Right forelimb (tissue), 1 donor: ENCODE measurements around the gene TMC1.

Experiments
- DNase-seq: peaks from one replicate; pipeline ENCODE4 v3.0.0-alpha.2; 2018

TMC1 gene

DNA sequence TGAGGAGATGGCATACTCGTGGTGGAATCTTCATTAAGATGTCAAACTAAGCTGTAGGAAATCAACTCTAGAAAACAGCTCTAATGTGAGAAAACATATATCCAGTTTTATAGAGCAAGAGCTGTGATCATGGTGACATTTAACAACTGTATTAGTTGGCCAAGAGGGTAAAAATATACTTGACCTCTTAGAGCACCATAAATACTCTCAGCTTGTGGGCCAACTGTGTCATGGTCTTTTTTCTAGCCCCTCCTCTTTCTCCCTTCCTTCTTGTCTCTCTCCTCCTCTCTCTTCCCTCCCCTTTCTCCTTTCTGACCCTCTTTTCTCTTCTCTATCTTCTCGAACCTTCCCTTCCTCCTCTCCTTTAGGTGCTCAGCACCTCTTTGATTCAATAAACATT, 54.7 kb downstream of the TMC1 start:
- DNase-seq, result no peak

DNA sequence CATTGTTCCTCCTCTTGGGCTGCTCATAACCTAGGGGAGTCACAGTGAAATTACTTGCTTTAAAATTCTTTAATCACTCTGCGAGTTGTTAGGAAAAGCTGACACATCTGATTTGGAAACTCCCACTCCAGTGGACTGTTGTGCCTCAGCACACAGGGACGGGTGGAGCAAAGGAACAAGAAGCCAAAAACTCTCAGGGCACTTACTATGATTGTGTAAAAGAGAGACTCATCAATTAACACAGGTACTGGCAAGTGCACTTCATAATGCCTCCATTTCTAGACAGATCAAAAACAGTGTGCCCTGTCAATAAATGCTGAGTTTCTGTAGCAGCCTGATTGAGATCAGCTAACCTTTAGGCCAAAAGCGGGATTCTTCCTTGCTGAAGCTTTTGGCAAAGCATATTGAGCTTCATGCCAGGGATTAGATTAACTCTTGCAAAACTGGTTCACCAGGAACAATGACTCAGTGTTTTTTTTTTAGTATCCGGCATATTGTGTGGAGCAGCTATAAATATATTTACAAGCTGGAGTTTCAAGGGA, 55.9 kb downstream of the TMC1 start:
- DNase-seq, result no peak

GRCh38 chr9:72579190-72579589, 57.8 kb downstream of the TMC1 start:
- no peak for DNase-seq

- DNase-seq, result no peak
These were observed 58.6 kb downstream of the TMC1 start for GRCh38 chr9:72579880-72580550.

GRCh38 chr9:72581694-72582093, 60.3 kb downstream of the TMC1 start:
- no peak for DNase-seq

- no peak for DNase-seq
These were observed 62.0 kb downstream of the TMC1 start for GRCh38 chr9:72583370-72583769.

GRCh38 chr9:72586388-72587130, 65.2 kb downstream of the TMC1 start:
- no peak for DNase-seq

DNA sequence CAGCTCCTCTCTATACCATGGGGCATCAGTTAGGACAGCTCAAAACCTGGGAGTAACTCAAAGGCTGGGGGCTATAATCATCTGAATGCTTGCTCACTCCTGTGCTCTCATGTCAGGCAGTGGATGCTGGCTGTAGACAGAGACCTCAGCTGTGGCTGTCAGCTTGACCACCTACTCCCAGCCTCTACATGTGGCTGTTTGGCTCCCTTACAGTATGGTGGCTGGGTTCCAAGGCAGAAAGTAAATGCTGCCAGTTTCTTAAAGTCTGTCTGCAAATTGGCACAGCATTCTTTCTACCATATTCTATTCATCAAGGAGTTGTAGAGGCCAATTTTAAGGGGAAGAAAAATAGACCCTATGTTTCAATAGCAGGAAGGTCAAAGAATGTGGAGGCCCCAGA, 66.9 kb downstream of the TMC1 start:
- peak; percentile 57 for DNase-seq

DNA sequence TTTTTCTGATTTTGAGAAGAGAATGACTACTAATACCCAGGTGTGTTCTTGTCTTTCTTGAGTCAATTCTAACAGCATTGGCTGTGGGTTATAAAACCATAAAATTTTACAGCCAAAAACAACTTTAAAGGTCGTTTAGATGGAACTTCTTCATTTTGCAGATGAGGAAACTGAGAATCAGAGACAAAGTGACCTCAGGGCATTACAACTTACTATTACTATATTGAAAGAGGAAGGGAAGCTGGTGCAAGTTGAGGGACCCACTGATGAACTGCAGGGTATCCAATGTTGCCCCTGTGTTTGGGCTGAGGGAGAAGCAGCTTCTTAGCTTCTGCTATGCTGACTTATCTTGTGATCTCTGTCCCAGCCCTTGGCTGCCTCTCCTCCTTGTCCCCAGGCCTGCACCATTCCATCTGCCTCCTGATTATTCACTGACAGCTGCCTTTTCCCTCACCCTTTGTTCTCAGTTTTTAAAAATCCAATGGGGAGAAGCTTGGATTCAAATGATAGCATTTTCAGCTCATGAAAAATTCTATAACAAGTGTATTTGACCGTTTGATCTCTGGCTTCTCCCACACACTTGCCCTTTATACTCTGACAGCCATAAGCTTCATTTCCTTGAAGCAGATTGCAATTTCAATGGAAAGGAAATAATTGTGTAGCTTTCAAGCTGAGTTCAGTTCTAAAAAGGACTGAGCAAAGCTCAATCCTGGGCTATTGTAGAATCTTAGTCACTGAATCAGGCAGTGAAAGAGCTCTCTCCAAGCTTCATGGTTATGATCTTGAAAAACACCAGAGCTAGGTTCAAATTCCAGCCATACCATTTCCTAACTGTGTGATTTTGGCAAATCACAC, 68.5 kb downstream of the TMC1 start:
- no peak for DNase-seq

DNA sequence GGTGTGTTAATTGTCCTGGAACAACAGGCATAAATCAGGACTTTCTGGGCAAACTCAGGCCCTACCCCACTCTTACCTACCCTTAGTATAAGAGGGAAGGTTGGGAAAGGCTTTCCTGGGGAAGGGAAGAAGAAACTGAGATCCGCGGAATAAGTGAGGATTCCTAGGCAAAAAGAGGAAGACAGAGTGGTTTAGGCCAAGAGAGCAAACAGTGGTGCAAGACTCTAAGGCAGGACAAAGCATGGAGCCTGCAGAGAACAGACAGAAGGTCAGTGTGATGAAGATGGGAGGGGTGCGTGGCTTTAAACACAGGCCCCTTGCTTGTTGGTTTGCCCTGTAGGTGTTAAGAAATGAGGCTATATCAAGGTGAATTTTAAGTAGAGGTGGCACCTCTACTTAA, 69.4 kb downstream of the TMC1 start:
- DNase-seq, result no peak

GRCh38 chr9:72592502-72593403, 71.3 kb downstream of the TMC1 start:
- no peak for DNase-seq

DNA sequence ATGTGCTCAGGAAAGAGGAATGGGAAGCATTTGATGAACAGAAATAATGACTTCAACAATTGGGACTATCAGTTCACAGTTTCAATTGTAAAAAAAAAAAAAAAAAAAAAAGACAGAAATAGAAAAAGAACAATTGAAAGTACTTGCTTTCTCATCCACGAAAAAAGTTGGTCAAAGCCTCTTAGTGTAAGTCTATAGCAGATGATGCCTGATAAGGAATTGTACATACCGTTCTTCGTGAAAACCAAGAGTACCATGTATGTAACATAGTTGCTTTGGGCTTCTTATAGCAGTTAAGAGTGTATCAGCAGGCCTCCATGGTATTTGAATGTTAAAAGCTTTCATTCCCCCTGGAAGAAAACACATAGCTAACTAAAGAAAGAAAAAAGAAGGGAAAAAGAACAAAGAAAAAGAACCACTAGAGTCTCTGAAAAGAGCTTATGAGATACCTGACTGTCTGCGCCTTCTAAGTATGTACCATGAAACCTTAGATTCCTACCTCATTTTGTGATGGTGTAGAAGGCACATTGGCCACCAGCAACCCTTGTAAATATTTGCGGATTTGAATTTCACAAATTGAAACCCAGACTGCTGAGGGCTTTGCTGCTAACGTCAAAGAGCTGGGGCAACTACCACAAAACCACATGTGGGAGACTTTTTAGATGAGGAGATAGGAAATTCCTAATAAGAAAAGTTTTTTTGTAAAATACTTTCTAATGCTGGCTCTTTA, 75.2 kb downstream of the TMC1 start:
- DNase-seq, result no peak

DNA sequence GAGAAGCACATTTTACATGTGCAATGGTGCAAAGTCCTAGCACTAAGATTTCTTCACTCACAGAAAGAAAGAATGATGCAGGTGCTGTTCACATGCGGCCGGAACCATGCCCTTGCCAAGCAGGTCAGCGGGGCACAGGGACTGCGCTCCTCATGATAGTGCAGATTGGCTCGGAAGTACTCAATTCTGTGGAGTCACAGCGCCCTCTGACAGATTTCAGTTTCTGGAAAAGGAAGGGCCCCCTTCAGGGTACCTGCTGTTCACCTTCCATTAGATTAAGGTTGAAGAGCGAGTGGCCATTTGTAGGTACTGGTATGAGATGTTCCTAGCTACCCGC, 75.7 kb downstream of the TMC1 start:
- DNase-seq, result no peak

DNA sequence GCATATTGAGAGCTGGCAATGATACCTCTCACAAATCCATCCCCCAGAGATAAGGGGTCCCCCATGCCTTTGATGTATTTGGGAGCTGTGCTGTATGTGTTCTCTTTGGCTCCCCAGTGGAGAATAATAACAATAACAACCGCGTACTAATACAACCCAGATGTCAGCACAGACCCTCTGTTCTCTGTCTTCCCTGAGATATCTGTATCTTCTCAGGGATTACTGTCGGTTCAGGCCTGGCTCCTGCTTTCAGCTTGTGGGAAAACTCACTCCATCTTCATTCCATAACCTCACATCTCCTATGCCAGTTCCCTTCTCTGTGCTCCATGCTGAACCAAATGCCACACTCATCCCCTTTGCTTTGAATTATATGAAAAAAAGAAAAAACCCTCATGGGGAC, 76.2 kb downstream of the TMC1 start:
- no peak for DNase-seq

- no peak for DNase-seq
These were observed 77.2 kb downstream of the TMC1 start for GRCh38 chr9:72598639-72599038.

DNA sequence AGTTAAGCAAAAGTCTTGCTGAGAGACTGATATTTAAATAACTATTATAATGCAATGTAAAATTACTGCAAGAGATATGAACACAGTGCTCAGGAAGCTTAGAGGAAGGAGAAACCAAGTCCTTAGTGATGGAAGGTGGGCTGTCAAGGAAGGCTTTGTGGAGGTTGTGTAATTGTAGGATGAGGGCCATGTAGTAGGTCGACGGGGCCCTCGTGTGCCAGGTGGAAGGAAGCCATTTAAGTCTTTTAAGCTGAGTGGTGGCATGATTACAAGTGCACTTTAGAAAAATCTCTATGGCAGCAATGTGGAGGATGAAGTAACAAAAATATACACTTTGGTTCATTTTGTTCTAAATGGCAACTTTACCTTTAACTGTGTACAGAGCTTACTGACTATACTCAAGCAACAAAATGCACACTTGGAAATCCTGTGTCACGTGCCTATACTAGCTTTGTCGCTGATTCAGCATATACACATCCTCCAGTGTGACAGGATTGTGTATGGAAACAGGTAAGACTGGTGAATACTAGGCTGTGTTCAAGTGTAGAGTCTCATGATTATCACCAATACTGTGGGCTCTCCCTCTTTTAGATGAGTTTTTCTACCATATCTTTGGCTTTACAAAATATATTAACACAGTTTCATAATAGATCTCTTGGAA, 78.6 kb downstream of the TMC1 start:
- no peak for DNase-seq

- no peak for DNase-seq
These were observed 79.3 kb downstream of the TMC1 start for GRCh38 chr9:72600671-72601070.

GRCh38 chr9:72601615-72602014, 80.2 kb downstream of the TMC1 start:
- no peak for DNase-seq

DNA sequence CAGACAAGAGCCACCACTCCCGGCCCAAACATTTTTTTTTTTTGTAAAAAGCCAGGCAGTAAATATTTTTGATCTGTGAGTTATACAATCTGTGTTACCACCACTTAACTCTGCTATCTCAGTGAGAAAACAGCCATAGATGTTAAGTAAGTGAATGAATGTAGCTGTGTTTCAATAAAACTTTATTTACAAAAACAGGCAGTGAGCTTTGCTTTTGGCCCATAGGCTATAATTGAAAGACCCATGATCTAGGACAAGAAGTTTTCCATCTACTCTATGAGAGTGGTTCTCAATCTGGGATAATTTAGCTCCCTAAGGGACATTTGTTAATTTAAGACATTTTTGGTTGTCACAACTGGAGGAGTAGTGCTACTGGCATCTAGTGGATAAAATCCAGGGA, 91.0 kb downstream of the TMC1 start:
- DNase-seq, result no peak

DNA sequence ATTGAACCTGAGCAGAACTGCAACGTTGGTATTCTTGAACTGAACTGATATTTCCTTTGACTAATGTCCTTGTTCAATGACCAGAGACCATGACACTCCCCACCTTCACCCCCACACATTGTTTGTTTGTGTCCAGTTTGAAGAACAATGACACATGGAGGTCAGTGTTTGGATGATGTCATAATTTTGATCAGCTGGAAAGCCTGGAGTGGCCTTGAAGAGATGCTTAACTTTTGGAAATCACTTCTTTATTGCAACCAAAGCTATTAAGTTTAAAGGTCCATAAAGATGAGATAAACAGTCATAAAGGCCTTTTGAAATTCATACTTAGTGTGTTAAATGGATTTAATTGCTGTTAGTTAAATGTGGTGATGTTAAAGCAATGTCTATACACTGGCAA, 92.7 kb downstream of the TMC1 start:
- no peak for DNase-seq

DNA sequence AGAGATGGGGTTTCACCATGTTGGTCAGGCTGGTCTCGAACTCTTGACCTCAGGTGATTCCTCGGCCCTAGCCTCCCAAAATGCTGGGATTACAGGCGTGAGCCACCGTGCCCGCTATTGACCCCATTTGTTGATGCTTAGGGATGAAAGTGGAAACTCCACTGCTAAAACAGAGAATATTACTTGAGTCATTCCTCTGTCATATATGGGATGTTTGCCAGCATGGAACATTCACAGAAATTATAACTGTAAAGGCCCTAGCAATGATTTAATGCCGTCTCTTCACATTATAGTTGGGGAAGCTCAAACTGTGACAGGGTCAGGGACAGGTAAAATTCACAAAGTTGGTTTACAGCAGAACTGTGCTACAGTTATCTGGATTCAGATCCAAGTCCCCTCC, 94.5 kb downstream of the TMC1 start:
- no peak for DNase-seq
